Retinal pigment epithelial cell (primary cell): ENCODE results near the gene TBR1.
A peak's percentile ranks its signal among the peaks of the same experiment; 100 is the strongest.

ENCODE experiments used
- DNase-seq: peaks from one replicate; pipeline ENCODE4 v3.0.0-alpha.2; 2010; ENCODE audit warnings: low read depth
- H3K4me3 ChIP-seq: 2 replicates; pipeline ENCODE4 v1.5.1; 2011; ENCODE audit warnings: mild to moderate bottlenecking, low read length, control low read depth, moderate library complexity
- TF ChIP-seq, protein P1 (sequence below): conservative IDR thresholded peaks from 2 replicates; pipeline ENCODE4 v1.5.1; 2011; ENCODE audit warnings: low read depth, low read length, control low read depth, inconsistent platforms

The TBR1 gene

DNA sequence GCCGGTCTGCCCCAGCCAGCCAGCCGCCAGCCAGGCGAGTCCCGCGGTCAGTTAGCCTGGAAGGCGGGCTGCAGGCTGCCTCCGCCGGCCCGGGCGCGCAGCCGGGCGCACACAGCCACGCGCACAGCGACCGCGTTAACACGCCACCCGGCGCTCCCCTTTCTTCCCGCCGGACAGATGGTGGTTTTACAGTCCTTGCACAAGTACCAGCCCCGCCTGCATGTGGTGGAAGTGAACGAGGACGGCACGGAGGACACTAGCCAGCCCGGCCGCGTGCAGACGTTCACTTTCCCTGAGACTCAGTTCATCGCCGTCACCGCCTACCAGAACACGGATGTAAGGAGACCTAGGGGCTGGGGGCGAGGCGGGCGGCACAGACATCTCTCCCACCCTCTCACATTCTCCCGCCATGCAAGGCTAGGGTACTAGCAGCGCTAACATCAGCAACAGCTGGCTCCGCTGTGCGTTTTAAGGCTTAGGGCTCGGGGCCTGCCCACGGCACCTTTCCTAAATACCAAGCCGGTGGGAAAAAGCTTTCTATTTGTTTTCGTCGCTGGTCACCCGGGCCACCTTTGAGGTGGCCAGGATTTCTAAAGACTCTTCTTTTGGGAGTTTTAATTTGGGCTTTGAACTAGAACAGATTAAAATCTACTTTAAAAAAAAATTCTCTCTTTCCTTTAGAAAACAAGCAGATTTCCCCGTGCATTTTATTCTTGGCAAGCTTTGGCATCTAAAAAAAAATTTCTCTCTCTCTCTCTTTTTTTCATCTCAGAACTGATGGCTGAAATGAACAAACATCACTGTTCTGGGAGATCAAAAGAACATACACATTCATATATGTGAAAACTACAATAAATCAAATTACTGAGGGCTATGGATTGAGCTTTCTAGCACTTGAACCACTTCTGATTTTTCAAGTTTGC lies 2.9 kb downstream of the TBR1 start:
- TF ChIP-seq, protein P1, sequence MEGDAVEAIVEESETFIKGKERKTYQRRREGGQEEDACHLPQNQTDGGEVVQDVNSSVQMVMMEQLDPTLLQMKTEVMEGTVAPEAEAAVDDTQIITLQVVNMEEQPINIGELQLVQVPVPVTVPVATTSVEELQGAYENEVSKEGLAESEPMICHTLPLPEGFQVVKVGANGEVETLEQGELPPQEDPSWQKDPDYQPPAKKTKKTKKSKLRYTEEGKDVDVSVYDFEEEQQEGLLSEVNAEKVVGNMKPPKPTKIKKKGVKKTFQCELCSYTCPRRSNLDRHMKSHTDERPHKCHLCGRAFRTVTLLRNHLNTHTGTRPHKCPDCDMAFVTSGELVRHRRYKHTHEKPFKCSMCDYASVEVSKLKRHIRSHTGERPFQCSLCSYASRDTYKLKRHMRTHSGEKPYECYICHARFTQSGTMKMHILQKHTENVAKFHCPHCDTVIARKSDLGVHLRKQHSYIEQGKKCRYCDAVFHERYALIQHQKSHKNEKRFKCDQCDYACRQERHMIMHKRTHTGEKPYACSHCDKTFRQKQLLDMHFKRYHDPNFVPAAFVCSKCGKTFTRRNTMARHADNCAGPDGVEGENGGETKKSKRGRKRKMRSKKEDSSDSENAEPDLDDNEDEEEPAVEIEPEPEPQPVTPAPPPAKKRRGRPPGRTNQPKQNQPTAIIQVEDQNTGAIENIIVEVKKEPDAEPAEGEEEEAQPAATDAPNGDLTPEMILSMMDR, result no peak
- no peak for DNase-seq
- H3K4me3 ChIP-seq, result peak overlapping the region; percentile 17

DNA sequence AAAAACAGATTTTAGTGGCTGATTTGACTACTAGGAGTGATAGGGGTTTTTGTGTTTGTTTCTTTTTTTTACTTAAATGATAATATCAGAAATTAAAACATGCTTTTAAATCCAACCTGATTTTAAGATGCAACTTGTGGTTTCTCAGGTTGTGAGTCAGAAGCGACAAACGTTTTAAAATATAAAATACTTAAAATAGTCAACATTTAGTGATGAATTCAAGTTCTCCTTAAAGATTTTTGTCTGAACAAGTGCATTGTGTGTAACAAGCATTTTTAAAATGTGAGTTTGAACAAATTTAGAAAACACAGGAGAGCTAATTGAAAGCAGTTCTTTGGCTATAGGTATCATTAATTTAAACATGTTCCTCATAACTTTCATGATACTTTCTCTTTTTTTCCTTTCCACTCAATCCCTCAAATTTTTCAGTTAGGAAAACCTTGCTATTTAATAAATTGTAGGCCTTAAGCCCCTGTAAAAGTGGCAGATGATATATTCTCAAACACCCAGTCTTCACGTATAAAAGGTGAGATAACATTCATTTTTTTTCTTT lies 3.6 kb downstream of the TBR1 start:
- no peak overlapping the region for H3K4me3 ChIP-seq
- no peak for DNase-seq
- TF ChIP-seq, protein P1, result no peak

DNA sequence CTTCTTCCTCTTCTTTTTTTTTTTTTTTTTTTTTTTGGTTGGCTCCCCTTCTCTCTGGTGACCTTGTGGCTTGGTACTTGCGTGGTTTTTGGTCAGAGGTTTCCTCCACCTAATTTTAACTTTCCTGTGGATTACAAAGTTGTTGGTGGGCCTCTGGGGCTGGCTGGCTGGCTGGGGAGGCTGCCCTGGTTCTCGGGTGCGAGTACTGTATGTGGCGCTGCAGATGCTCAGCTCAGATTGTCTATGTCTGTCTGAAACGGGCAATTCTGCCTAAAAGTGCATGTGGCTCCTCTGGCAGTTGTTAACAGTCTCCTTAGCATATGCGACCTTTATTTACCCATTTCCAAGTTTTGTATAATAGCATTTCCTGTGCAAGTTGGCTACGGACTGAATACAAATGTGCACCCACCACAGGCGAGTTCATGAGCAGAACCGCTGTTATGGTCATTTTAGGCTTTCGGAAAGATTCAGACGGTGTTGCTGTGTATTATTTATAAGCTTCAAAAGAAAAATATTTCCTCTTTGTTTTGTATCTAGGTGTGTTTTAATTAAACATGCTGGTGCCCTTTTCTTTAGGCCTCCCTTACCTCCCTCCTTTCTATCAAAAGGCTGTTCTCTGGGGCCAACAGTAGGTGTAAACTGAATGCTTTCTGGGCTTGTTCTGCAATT lies 4.4 kb downstream of the TBR1 start:
- TF ChIP-seq, protein P1, result no peak
- DNase-seq, result no peak
- H3K4me3 ChIP-seq, result no peak overlapping the region

GRCh38 chr2:161421686-161422085 lies 5.6 kb downstream of the TBR1 start:
- no peak for DNase-seq
- TF ChIP-seq, protein P1, result no peak
- no peak overlapping the region for H3K4me3 ChIP-seq

- TF ChIP-seq, protein P1, result no peak
- H3K4me3 ChIP-seq, result no peak overlapping the region
- no peak for DNase-seq
These were observed 6.8 kb downstream of the TBR1 start for GRCh38 chr2:161422816-161423403.

DNA sequence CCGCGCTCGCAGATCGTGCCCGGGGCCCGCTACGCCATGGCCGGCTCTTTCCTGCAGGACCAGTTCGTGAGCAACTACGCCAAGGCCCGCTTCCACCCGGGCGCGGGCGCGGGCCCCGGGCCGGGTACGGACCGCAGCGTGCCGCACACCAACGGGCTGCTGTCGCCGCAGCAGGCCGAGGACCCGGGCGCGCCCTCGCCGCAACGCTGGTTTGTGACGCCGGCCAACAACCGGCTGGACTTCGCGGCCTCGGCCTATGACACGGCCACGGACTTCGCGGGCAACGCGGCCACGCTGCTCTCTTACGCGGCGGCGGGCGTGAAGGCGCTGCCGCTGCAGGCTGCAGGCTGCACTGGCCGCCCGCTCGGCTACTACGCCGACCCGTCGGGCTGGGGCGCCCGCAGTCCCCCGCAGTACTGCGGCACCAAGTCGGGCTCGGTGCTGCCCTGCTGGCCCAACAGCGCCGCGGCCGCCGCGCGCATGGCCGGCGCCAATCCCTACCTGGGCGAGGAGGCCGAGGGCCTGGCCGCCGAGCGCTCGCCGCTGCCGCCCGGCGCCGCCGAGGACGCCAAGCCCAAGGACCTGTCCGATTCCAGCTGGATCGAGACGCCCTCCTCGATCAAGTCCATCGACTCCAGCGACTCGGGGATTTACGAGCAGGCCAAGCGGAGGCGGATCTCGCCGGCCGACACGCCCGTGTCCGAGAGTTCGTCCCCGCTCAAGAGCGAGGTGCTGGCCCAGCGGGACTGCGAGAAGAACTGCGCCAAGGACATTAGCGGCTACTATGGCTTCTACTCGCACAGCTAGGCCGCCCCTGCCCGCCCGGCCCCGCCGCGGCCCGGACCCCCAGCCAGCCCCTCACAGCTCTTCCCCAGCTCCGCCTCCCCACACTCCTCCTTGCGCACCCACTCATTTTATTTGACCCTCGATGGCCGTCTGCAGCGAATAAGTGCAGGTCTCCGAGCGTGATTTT lies 7.6 kb downstream of the TBR1 start:
- TF ChIP-seq, protein P1, result no peak
- H3K4me3 ChIP-seq, result no peak overlapping the region
- DNase-seq, result no peak
